ENCODE results near the gene FCN3. TPM values are rescaled to one million over a fixed set of nuclear protein-coding genes. Genes with fewer than 3 reads are reported as not detected.
A peak's percentile ranks its signal among the peaks of the same experiment; 100 is the strongest.

The FCN3 gene
- total and polyA plus RNA-seq, 9 of the 15 experiments (the other 6 are each of a cell fraction or from before 2014, with no cell fraction given): 0.49 TPM; not detected in 8

- TF ChIP-seq USF1 (CRISPR knock-in tag; IDR thresholded peaks at IDR 0.05) (peak; percentile 81), ETV1 (tag; conservative IDR thresholded peaks at IDR 0.05; ENCODE audit: low read depth) (peak; percentile 98), JUNB (CRISPR knock-in tag; conservative IDR thresholded peaks at IDR 0.05) (no peak), BDP1 (IDR thresholded peaks at IDR 0.05; ENCODE audit: insufficient read depth, insufficient read length) (no peak), ZNF699 (CRISPR knock-in tag; IDR thresholded peaks at IDR 0.05; ENCODE audit: insufficient replicate concordance) (no peak), CHD4 (IDR thresholded peaks at IDR 0.05; ENCODE audit: insufficient read depth, insufficient replicate concordance, low read depth, low read length, poor library complexity, severe bottlenecking) (no peak), TAF7 (tag; IDR thresholded peaks at IDR 0.05) (peak; percentile 79), KDM5B (IDR thresholded peaks at IDR 0.05; ENCODE audit: insufficient replicate concordance, low read depth, low read length) (peak; percentile 95), MYBL2 (IDR thresholded peaks at IDR 0.05; ENCODE audit: low read depth) (no peak), MYBL2 (CRISPR knock-in tag; IDR thresholded peaks at IDR 0.05; ENCODE audit: borderline replicate concordance) (no peak), ARNT (IDR thresholded peaks at IDR 0.05) (no peak; a peak in 1 of 4 replicates), ZC3H11A (IDR thresholded peaks at IDR 0.05; ENCODE audit: low read depth, low read length) (peak; percentile 88), SNIP1 (IDR thresholded peaks at IDR 0.05; ENCODE audit: low read depth) (no peak), TOE1 (IDR thresholded peaks at IDR 0.05; ENCODE audit: borderline replicate concordance) (peak; percentile 90), TOE1 (CRISPR knock-in tag; IDR thresholded peaks at IDR 0.05; ENCODE audit: borderline replicate concordance, low read depth) (peak; percentile 83; the same call in 1 of the 2 replicates), SIN3A (IDR thresholded peaks at IDR 0.05; ENCODE audit: borderline replicate concordance in 2 of 2, control insufficient read depth in 1 of 2, low read depth in 2 of 2, low read length in 2 of 2) (peak; percentile 86 to 96; a peak in 3 of 4 replicates), BACH1 (tag; IDR thresholded peaks at IDR 0.05) (no peak), HNRNPH1 (optimal IDR thresholded peaks at IDR 0.05; ENCODE audit: low read depth, low read length) (no peak), AFF4 (CRISPR knock-in tag; IDR thresholded peaks at IDR 0.05) (peak; percentile 94), GABPB2 (CRISPR knock-in tag; conservative IDR thresholded peaks at IDR 0.05) (no peak; the same call in 1 of the 2 replicates), TFAM (CRISPR knock-in tag; conservative IDR thresholded peaks at IDR 0.05) (no peak)
- TF ChIP-seq, protein P1, sequence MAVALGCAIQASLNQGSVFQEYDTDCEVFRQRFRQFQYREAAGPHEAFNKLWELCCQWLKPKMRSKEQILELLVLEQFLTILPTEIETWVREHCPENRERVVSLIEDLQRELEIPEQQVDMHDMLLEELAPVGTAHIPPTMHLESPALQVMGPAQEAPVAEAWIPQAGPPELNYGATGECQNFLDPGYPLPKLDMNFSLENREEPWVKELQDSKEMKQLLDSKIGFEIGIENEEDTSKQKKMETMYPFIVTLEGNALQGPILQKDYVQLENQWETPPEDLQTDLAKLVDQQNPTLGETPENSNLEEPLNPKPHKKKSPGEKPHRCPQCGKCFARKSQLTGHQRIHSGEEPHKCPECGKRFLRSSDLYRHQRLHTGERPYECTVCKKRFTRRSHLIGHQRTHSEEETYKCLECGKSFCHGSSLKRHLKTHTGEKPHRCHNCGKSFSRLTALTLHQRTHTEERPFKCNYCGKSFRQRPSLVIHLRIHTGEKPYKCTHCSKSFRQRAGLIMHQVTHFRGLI (CRISPR knock-in tag; IDR thresholded peaks at IDR 0.05): no peak
Observed at GRCh38 chr1:27321813-27322568, 52.6 kb downstream of the FCN3 start, which contains the start of gene TMEM222 (continued).
